Lung (tissue), 12 donors: ENCODE data around the gene DNAJC13. TPM values are rescaled to one million over a fixed set of nuclear protein-coding genes. Genes with fewer than 3 reads are reported as not detected.

ENCODE experiments used
- ATAC-seq: fragments of 200-7000 bp; cut with Tn5 transposase; one replicate; pipeline ENCODE4 v1.9.1; 2020; ENCODE audit warnings: moderate number of reproducible peaks; ENCODE audit not compliant: insufficient read depth, low FRiP score
- DNase-seq, 3 donors: peaks; one replicate each; pipeline ENCODE4 v3.0.0-alpha.2; 2013 to 2017
- H3K27ac ChIP-seq, 2 donors: one replicate each; pipeline ENCODE4 v1.5.1; 2013; ENCODE audit warnings: mild to moderate bottlenecking in 2 of 2, moderate library complexity in 2 of 2, control low read depth in 1 of 2, inconsistent platforms in 1 of 2, low read depth in 1 of 2, low read length in 1 of 2
- H3K27me3 ChIP-seq, 3 donors: one replicate each; pipeline ENCODE4 v1.5.1; 2013; ENCODE audit warnings: low read length in 2 of 3; ENCODE audit not compliant: control insufficient read depth in 3 of 3, insufficient read depth in 3 of 3
- H3K36me3 ChIP-seq, 4 donors: one replicate each; pipeline ENCODE4 v1.5.1; 2013; ENCODE audit warnings: low read length in 4 of 4, mild to moderate bottlenecking in 1 of 4, moderate library complexity in 1 of 4; ENCODE audit not compliant: control insufficient read depth in 4 of 4, insufficient read depth in 4 of 4
- H3K4me1 ChIP-seq, 5 donors: one replicate each; pipeline ENCODE4 v1.5.1; 2013; ENCODE audit warnings: low read length in 5 of 5, mild to moderate bottlenecking in 2 of 5, moderate library complexity in 1 of 5; ENCODE audit not compliant: control insufficient read depth in 5 of 5, insufficient read depth in 5 of 5
- H3K4me3 ChIP-seq: one replicate; pipeline ENCODE4 v1.5.1; 2013; ENCODE audit warnings: mild to moderate bottlenecking, control low read depth, moderate library complexity
- H3K9ac ChIP-seq, 2 donors: one replicate each; pipeline ENCODE4 v1.5.1; 2013; ENCODE audit warnings: low read length in 2 of 2, control low read depth in 1 of 2; ENCODE audit not compliant: insufficient read depth in 1 of 2
- H3K9me3 ChIP-seq, 4 donors: one replicate each; pipeline ENCODE4 v1.5.1; 2013; ENCODE audit warnings: low read length in 3 of 4, mild to moderate bottlenecking in 1 of 4, moderate library complexity in 1 of 4; ENCODE audit not compliant: control insufficient read depth in 4 of 4, insufficient read depth in 3 of 4
- CTCF ChIP-seq: IDR thresholded peaks from 2 replicates; pipeline ENCODE4 v1.5.1; 2012; ENCODE audit warnings: mild to moderate bottlenecking; ENCODE audit errors: control extremely low read depth, extremely low read depth
- WGBS, 2 donors: extraction: QIAGEN DNeasy Blood & Tissue Kit; methylation state at CpG; one replicate each; pipeline ENCODE4 v1.1.7; 2013; 5-methylcytosine and 5-hydroxymethylcytosine counted together
- polyA plus RNA-seq, 2 donors: library from polyadenylated mRNA; stranded (reverse); fragments of 200-250 nt; gene quantifications; one replicate each; pipeline ENCODE4 v1.2.1, GENCODE V29; 2013
- total RNA-seq, 2 donors: library from RNA; depleted of rRNA in 1 of 2; stranded (reverse); fragments of >200 nt in 1 of 2; gene quantifications; one replicate each; pipeline ENCODE4 v1.2.1, GENCODE V29; 2014 to 2021
- donor health status: control.
- donor health status: control.
- donor health status: Bipolar disorder and iron deficiency.
- donor health status: healthy.
- donor health status: DM: yes; HTN: yes; CAD: no.

The DNAJC13 gene
- total and polyA plus RNA-seq, 4 donors, result 6.7 to 132 (median 23.5) TPM

GRCh38 chr3:132587401-132587800 is 170.1 kb downstream of the DNAJC13 start:
- Histone ChIP-seq H3K27me3 (no peaks in the 10 kb centered on the region), H3K4me3 (no peak overlapping the region), H3K9me3 (no peaks in the 10 kb centered on the region), H3K4me1 (no peaks in the 10 kb centered on the region), H3K27ac (no peak overlapping the region), H3K36me3 (peaks cover 0 to 6% (median 0%) of the 10 kb centered on the region in 4 donors), H3K9ac (no peak overlapping the region)
- DNase-seq (no peak), ATAC-seq (no peak)
- 95% methylated on average over 1 of the region's 1 CpG for WGBS, 2 donors
- TF ChIP-seq CTCF, result no peak

Other genes starting within 250 kb of the DNAJC13 start
- 10 to 100 TPM; 19.9 to 66.4 TPM for gene ACP3, start 100.1 kb upstream of the DNAJC13 start, total RNA-seq
- gene ACP3, start 100.1 kb upstream of the DNAJC13 start, polyA plus RNA-seq, result 1 to 10 TPM; 3.5 to 9.0 TPM
- gene ACKR4, start 179.8 kb downstream of the DNAJC13 start, total RNA-seq, result 1 to 10 TPM; 2.0 to 2.7 TPM
- gene ACKR4, start 179.8 kb downstream of the DNAJC13 start, polyA plus RNA-seq, result 1 to 10 TPM; 5.2 to 5.8 TPM
- gene ACAD11, start 242.3 kb downstream of the DNAJC13 start, total RNA-seq, result 10 to 100 TPM; 18.4 to 34.2 TPM
- gene ACAD11, start 242.3 kb downstream of the DNAJC13 start, polyA plus RNA-seq, result 10 to 100 TPM in 1 of 2 donors, 1 to 10 TPM in 1; 6.3 to 13.6 TPM
- gene UBA5, start 242.8 kb downstream of the DNAJC13 start, total RNA-seq, result 10 to 100 TPM; 35.3 to 68.2 TPM
- 10 to 100 TPM; 22.6 to 32.4 TPM for gene UBA5, start 242.8 kb downstream of the DNAJC13 start, polyA plus RNA-seq